HG03520 (cell line): ENCODE measurements around the gene PHLDB2.

ENCODE experiments used
- ATAC-seq: cut with Tn5 transposase; IDR thresholded peaks from one replicate; pipeline ENCODE4 v1.9.1; 2021; ENCODE audit warnings: mild to moderate bottlenecking, moderate library complexity; ENCODE audit not compliant: unreplicated experiment

Gene PHLDB2

DNA sequence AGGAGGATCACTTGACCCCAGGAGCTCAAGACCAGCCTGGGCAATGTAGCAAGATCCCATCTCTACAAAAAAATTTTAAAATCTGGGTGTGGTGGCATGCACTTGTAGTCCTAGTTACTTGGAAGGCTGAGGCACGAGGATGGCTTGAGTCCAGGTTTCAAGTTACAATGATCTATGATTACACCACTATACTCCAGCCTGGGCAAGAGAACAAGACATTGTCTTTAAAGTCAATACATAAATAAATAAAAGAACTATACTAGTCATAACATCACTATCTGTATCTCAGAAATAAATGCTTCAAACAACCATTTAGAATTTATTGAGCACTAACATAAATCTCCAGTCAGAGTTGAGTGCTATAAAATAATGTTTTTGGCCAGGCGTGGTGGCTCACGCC is 8.5 kb upstream of the PHLDB2 start:
- no peak for ATAC-seq

DNA sequence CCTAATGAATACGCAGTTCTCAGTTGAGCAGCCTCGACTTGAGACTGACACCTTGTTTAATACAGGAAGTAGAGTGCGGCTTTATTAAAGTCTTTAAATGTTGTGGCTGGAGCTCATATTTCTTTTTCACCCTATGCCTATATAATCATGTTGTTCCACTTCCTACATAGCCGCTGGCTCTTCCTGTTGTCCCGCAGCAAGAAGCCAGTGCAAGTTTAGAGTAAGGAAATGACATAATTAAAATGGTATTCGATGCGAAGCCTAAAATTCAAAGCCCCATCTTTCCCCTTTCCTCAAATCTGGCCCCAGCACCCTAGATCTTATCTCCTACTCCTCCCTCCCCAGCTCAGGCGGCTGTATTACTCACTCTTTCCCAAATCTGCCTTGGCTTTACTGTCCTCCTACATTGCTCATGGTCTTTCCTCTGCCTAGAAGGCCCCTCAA is 7.5 kb upstream of the PHLDB2 start:
- no peak for ATAC-seq

DNA sequence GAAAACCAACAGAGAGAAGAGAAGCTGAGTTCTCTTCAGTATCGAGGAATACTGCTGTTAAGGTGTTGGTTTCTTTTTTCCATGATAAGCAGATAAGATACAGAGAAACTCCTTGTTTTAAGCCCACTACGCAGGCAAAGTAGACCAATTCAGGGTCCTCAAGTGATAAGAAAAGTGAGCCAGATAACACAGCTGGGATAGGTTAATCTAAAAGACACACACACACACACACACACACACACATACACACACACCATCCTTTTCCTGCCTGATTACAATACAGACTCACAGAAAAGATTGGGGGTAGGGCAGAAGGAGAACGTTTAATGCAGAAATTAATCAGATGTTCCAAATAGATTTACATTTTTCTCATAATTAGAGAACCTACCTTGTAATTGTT is 6.5 kb upstream of the PHLDB2 start:
- ATAC-seq, result no peak

DNA sequence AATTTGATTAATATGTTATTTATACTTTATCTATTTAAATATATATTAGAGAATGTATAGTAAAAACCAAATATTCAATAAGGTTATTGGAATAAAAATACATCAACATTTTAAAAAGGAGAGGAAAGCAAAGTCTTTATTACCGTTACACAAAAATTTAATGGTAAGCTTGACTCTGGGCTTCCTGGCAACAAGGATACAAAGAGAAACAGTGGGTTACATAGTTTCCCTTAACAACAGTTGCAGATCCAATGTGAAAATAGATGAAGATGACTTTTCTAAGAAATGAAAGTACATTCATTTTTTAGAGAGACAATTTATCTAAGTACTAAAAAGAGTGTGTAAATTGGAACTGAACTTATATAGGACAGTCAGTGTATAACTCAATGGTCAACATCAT is 6.0 kb upstream of the PHLDB2 start:
- ATAC-seq, result no peak

DNA sequence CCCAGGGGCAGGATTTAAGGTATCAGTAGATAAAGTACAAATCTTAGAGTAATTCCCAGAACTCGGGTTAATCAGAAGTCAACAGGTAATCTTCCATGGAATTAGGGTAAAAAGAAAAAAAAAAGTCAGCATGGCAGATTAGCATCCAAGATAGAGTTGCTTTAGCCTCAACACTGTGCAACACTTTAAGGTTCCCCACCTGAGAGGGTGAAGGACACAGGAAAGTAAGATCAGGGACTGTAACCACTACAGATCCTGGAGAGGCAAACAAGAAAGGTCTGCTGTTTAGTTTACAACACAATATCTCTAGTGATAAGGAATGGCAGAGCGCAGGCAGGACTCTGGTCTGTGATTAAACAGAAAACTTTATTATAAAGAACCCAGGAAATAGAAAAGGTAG is 4.1 kb upstream of the PHLDB2 start:
- ATAC-seq, result no peak

DNA sequence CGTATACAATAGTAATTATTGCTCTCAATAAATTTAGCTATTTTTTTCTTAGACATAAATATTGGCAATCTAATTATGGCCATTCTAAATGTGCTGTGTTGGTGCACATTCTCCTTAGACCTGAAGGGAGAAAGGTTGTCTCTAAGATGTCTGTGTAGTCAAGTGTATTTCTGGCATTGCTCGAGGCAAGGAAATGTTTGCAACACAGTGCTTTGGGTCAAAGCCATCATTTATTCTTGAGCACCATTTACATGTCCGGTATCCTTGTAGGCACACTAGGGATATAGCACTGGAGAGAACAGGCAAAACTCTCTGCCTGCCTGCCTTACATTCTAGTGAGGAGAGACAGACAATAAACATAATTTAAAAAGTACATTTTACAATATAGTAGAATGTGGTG is 2.6 kb upstream of the PHLDB2 start:
- no peak for ATAC-seq

DNA sequence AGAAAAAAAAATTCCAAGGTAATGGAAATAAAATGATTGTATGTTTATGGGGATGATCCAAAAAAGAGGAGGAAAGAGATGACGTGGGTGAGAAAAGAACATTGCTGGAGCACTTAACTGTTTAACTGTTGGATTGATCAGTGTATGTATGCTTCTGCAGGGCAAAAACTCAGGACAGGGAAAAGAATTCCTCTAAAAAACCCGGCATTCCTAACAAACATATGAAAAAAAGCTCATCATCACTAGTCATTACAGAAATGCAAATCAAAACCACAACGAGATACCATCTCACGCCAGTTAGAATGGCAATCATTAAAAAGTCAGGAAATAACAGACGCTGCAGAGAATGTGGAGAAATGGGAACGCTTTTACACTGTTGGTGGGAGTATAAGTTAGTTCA is 1.6 kb upstream of the PHLDB2 start:
- ATAC-seq, result no peak

DNA sequence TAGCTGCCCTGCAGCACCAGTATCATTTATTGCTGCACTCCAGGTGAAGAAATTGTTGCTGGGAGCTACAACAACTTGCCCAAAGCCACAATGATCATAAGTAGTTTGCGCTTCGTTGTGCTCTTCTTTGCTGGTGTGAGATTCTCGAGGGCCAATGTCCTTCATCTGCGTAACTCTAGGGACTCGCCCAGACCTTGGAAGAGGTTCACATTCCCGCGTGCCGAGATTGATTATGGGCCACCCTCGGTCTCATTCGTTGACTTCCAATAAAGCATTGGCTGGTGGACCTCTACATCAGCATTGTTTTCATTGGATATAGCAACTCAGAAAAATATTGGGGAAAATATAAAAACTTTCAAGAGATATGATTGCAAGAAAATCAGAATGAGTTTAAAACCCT is 423 bp upstream of the PHLDB2 start:
- ATAC-seq, result no peak

DNA sequence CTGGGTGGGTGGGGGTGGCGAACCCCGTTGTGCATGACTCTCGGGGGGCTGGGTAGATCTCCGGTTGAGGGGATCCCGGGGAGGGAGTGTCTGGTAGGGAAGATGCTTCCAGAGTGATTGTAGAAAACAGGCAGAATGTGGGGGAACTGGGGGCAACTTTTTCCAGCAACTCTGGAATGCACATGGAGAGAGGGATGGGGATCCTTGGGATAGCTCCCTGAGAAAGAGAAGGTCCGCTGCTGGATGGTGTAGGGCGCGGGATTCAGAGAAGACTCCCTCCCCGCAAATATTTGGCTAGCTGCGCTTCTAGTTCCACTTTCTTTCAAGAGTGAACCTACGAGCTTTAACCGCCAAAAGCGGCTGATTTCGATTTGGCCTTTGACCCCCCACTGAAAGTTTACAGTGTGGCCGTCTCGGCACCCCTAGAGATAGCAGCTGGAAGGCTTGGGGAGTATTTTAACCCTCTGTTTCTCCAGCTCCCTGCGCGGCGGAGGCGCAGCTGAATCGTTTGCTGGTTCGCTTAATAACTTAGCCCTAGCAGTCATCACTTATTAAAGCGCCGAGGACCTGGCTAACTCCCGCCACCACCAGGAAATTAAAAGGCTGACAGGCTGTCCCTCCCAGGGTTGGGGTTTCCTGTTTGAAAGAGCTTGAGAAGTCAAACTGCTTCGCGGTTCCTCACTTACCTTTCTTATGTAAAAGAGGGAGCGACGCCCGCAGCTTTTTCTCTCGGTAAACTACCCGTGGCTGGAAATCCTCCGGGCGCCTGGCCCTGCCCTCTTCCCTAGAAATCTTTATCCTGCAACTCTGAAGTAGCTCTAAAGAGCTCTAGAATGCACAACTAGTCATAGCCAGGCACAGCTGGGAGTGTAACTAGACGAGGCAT is 1.2 kb downstream of the PHLDB2 start:
- ATAC-seq, result peak; percentile 93

DNA sequence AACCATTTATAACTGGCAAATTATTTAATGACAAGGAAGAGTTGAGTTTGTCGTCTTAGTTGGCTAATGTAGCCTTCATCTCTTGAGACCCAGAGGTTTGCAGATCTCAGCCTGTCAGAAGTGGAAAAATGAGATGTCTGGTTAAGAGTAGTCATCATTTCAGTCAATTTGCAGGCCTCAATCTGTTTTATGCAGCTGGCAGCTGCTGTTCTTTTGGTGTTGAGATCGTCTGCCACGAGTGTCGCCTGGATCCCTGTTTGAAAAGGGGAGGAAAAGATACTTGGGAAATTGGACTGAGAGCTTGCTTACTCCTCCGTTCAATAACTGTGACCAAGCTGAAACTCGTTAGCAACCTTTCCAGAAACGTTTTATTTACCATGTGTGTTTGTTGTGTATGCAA is 2.3 kb downstream of the PHLDB2 start:
- no peak for ATAC-seq

DNA sequence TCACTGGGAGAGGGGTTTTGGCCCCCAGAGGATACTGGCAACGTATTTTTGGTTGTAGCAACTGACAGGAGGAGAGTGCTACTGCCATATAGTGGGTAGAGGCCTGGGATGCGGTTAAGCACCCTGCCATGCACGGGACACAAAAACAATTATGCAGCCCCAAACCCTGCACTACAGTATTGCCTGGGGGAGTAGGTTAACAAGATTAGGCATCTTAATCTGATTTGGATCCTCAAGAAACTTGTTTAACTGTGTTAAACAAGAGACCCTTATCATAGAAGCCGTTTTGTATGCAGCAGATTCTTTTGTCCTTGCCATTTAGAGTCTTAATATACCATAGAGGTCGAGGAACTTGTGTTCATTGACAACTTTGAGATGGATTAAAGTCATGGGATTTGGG is 3.4 kb downstream of the PHLDB2 start:
- ATAC-seq, result no peak

DNA sequence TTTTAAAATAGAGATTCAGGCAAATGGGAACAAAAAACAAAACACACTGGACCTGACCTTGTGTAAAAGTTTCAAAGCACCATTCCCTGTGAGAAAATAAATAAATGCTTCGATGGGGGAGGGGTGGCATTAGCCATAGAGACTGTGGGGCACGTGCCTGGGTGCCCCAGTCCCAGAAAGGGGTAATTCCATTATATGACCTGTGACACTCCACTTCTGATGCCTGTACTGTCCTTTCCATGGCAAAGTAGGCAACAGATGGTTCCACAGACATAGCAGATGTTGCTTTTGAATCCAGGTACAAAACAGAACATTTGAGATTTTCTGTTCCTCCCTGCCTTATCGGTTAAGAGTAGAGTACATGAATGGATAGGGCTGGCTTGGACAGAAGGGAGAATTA is 3.9 kb downstream of the PHLDB2 start:
- no peak for ATAC-seq

DNA sequence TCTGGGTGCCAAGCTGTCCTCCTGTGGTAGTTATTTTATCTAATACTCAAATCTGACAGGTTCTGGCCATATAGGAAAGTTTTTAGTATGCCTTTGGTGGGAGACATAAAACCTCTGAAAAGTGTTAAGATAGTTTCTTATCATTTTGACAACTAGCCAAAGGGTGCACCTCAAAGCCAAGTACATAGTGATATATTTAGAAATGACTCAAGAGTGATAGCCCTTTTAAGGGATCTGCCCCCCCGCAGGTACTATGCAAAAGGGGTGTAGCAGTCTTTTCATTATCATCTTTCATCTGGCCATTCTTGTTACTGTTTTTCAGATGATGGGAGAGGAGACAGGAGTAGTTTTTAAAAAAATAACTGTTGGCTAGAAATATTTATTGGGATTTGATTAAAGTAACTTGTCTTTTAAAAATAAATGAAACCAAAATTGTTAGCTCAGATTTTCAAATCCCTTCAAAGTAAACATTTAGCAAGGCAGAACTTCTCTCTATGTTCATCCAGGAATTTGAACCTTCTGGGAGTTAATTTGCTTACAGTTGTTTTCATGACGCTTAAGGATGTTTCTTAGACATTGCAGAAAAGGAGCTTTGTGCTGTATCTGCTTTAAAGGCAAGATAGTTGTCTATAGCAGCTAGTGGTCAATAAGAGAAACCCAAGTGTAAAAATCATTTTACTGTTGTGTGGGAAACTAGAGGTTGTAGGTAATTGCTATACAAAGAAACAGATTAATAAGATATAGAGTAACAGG is 5.1 kb downstream of the PHLDB2 start:
- ATAC-seq, result no peak

DNA sequence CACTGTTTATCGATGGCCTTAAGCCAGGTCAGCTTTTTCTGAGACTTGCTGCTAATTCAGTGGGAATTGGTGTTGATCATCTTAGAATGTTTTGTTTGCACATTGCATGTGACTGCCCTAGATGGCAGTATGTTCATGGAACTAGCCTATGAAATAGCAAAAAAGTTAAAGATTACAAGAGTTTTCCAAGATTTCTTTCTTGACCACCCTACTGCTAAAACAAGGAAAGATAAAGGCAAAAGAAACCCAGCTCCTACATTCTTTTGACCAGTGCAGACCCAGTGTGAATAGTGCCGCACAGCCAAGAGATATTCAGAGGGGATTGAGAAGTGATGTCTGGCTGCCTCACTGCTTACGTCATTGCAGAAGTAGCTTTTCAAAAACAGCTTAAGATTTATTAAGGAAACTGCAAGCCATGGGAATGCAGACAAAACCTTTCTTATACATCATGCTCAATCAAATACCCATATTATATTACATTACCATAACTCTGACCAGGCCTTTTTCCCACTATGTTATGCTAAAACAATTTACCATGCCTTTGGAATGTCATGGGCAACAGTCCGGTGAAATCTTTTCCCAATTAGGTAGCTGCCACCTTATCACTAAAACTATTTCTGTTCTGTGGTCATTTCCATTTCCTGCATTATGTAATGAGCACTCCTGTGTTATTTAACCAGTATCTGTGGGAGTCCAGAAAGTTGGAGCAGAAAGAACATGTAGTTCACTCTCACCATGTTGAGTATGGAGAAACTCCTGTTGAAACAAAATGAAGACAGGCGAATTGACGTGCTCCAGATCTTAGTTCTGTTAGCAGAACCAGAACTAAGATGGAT is 6.0 kb downstream of the PHLDB2 start:
- no peak for ATAC-seq

DNA sequence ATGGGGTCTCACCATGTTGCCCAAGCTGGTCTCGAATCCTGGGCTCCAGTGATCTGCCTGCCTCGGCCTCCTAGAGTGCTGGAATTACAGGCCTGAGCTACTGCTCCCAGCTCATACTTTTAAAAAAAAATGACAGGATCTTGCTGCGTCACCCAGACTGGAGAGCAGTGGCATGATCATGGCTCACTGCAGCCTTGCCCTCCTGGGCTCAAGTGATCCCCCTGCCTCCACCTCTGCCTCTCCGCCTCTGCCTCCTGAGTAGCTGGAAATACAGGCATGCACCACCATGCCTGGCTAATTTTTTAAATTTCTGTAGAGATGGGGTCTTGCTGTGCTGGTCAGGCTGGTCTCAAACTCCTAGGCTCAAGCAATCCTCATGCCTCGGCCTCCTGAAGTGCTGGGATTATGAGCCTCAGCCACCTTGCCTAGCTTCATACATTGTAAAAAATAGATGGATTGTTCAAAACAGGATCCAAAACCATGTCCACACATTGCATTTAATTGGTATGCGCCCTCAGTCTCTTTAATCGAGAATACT is 8.9 kb downstream of the PHLDB2 start:
- ATAC-seq, result no peak

DNA sequence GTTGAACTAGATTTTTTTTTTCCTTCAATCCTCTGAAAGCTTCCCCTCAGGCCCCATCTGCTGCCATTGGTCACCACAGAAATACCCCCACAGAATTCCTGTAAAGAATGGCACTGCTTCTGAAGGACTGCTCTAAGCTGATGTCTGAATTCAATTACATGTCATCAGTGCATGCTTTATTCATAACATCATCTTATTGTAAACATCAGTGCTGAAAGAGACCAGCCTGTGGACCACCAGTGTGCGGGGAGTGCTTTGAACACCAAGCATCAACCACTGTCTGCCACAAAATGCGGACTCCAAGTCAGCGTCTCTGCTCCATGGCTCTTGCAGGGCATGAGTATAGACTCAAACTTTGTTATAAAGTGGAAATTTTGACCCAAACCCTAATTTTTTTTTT is 11.6 kb downstream of the PHLDB2 start:
- ATAC-seq, result no peak

DNA sequence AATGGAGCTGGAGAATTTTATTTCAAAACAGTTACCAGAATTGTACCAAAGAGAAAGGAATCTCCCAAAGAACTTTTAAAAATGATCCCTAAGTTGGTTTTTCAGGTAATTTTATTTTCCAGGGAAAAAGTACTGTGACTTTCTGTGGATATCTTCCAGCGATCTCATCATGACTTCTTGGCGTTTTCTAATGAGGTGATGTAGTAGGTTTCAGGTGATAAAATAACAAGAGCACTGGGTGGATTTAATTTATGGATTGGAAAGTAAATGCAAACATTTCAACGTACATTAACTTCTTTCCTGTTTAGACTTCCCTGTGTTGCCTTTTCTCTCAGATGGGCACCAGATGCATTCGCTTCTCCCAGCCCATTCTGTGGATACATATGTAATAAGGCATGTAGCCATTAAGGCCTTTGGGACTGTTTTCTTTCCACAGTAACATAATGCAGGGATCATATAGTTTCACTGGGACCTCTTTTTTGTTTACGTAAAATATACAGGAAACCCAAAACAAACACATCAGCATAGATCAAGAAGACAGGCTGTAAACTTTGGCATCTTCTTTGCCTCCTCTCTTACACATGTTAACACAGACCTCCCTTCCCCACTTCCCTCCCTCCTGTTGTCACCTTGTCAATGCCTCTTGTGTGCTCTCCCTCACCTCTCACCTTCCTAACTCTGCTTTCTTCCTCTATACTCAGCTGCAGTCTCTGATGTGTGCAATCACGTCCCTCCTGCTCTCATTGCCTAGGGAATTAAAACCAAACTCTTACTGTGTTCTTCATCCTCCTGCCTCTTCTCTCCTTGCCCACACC is 13.0 kb downstream of the PHLDB2 start:
- ATAC-seq, result no peak

DNA sequence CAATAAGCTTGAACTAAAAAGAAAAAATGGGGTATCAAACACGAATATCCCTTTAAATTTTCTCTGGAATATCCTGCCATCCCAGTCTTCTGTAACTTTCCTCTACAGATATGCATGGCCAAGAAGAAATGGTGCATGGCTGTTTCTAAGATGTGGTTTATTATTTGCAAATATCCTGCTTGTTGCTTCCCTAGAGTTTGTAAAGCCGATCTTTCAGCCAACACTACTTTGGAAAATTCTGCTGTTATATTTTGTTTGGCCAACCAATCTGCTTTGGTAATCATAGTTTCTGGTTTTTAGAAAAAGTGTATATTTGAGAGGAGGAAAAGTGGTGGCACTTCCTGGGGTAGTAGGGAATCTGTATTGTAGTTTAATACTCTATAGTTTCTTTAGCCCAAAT is 13.9 kb downstream of the PHLDB2 start:
- ATAC-seq, result no peak

DNA sequence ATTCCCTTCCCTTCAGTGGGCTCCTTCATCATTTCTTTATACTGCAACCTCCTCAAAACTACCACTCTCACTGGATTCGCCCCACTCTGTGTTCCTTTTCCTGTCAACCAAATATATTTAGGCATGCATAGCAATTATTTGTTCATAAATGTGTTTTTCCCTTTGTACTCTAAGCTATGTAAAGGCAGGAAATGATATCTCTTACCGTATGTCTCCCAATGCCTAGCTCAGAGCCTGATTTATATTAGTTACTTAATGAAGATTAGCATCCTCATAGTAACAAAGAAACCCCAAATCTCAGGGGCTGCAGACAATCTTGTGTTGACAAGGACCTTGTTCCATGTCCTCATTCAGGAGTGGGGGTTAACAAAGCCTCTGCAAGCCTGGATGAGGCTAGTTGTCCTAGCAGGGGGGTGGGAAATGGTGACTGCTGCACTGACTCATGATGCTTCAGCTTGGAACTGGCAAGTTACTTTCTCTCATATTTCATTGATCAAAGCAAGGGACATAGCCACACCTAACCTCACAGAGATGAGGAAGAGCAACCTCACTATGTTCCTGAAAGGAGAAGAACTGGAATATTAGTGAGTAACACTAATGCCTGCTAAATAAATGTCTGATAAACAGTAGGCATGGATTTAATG is 15.2 kb downstream of the PHLDB2 start:
- ATAC-seq, result no peak

DNA sequence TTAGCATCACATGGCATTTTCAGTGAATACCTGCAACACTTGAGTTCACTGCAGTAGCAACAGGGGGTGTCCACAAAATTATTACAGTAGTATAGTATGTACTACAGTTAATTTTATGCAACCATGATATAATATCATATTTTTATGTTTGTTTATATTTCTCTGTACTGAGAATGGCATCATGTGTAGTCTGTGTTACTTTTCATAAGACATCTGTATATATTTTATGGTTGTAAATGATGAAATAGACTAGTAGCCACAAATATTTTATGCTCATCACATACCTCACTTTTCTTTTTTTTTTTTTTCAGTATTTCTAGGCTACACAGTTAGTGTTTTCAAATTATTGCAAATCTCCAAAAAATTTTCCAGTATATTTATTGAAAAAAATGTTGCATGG is 22.4 kb downstream of the PHLDB2 start:
- no peak for ATAC-seq
